ENCODE data around the gene UBA5. TPM values are rescaled to one million over a fixed set of nuclear protein-coding genes. Genes with fewer than 3 reads are reported as not detected.

Gene UBA5
- total RNA-seq, 4 donors from 2014 or later: 56.3 to 74.4 (median 61.5) TPM

DNA sequence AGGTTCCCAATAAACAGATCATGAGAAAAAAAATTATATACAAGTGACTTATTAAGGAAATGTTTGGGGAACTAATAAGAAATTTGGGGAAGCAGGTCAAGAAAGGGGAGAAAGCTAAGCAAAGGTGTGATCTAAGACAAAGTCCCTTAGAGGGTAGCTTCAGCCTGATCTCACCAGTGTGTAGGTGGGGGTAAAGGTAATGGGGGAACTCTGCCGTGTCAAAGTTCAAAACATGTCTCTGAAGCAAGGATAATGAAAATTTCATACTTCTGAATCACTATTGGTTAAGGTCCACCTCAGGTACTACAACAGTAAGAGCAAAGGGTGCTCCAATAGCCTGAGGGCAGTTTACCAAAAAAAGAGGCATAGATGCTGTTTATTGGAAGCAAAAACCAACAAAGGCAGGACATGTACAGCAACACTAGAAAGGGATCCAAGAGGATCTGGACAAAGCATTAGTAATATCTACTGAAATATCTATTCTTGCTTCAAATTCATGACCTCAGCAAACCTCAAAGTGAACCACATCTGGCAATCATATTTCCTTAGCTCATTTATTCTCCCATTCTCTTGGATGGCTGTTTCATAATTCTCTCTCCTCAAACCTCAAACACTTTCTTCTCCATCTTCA lies 7.4 kb upstream of the UBA5 start:
- Histone ChIP-seq H3K9me3 (no peaks in the 10 kb centered on the region), H3K27ac (no peak overlapping the region), H3K4me1 (no peaks in the 10 kb centered on the region), H3K27me3 (no peaks in the 10 kb centered on the region), H3K36me3 (no peaks in the 10 kb centered on the region), H3K4me3 (replicated peaks in 1 of 3) (no peak overlapping the region)
- TF ChIP-seq POLR2A (IDR thresholded peaks at IDR 0.05): no peak
- TF ChIP-seq, protein P1, sequence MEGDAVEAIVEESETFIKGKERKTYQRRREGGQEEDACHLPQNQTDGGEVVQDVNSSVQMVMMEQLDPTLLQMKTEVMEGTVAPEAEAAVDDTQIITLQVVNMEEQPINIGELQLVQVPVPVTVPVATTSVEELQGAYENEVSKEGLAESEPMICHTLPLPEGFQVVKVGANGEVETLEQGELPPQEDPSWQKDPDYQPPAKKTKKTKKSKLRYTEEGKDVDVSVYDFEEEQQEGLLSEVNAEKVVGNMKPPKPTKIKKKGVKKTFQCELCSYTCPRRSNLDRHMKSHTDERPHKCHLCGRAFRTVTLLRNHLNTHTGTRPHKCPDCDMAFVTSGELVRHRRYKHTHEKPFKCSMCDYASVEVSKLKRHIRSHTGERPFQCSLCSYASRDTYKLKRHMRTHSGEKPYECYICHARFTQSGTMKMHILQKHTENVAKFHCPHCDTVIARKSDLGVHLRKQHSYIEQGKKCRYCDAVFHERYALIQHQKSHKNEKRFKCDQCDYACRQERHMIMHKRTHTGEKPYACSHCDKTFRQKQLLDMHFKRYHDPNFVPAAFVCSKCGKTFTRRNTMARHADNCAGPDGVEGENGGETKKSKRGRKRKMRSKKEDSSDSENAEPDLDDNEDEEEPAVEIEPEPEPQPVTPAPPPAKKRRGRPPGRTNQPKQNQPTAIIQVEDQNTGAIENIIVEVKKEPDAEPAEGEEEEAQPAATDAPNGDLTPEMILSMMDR (IDR thresholded peaks at IDR 0.05): no peak
- no peak for DNase-seq
- 92 to 93% methylated on average over 1 of the region's 1 CpG for WGBS, 2 donors
- intact Hi-C loops (cut with DNase I): no loop called here

DNA sequence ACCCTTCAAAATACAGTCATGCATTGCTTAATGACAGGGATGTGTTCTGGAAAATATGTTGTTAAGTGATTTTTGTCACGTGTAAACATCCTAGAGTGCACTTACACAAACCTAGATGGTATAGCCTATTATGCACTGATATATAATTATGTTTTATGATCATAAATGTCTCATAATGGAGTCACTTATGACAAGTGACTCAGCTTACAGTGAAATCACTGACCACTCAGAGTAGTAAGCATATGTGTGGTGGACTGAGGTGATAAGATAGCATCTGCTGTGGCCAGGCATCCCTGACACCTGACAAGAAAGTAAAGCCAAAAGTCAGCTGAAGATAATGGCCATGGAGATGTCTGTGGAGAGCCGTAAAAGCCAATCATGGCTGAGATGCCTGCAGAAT lies 5.9 kb upstream of the UBA5 start:
- WGBS, 2 donors: 92 to 96% methylated on average over 2 of the region's 2 CpGs
- intact Hi-C loops (cut with DNase I): no loop called here

DNA sequence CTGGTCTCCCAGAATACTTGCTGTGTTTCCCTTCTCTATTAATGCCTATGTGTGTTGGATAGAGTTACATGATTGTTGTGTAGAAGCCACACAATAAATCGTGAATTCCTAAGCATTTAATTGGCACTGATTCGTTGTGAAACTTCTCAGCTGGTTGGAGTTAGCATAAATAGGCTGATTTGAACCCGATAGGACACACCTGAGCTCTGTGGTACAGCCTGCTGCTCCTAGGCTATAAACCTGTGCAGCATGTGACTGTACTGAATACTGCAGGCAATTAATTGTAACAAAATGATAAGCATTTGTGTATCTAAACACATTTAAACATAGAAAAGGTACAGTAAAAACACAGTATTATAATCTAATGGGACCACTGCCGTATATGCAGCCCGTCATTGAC lies 5.4 kb upstream of the UBA5 start:
- H3K27me3 ChIP-seq: no peaks in the 10 kb centered on the region
- TF ChIP-seq, protein P1 (IDR thresholded peaks at IDR 0.05): no peak
- TF ChIP-seq POLR2A (IDR thresholded peaks at IDR 0.05): no peak
- no peak for DNase-seq
- H3K4me1 ChIP-seq: peaks cover 0 to 9% of the 10 kb centered on the region in 2 donors
- intact Hi-C loops (cut with DNase I): no loop called here
- H3K27ac ChIP-seq: no peak overlapping the region
- no peaks in the 10 kb centered on the region for H3K36me3 ChIP-seq
- H3K9me3 ChIP-seq: no peaks in the 10 kb centered on the region
- 90 to 92% methylated on average over 5 of the region's 5 CpGs for WGBS, 2 donors
- no peak overlapping the region for H3K4me3 ChIP-seq (replicated peaks in 1 of 3)

More for the DNA sequence above, 5.9 kb upstream of the UBA5 start:
- Histone ChIP-seq H3K4me1 (peaks cover 0 to 9% of the 10 kb centered on the region in 2 donors), H3K4me3 (replicated peaks in 1 of 3) (no peak overlapping the region), H3K36me3 (no peaks in the 10 kb centered on the region), H3K9me3 (no peaks in the 10 kb centered on the region), H3K27me3 (no peaks in the 10 kb centered on the region), H3K27ac (no peak overlapping the region)
- no peak for DNase-seq
- TF ChIP-seq, protein P1 (IDR thresholded peaks at IDR 0.05): no peak
- TF ChIP-seq POLR2A (IDR thresholded peaks at IDR 0.05): no peak

DNA sequence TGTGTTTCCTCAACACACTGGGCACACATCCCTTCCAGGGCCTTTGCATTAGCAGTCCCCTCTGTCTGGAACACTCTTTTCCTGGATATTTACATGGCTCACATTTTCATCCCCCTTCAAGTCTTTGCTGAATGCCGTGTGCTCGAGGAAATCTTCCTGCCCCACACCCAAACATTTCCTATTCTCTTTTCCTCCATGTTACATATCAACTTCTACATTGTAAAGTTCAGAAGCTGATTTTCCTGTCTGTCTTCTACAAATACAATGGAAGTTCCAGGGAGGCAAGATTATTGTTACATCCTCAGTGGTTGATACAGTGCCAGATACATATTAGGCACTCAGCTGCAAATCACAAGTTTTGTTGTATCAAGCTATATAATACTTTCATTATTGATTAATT lies 4.7 kb upstream of the UBA5 start:
- intact Hi-C loops (cut with DNase I): no loop called here
- 78 to 80% methylated on average over 2 of the region's 2 CpGs for WGBS, 2 donors
- DNase-seq: no peak

More for the DNA sequence above, 4.7 kb upstream of the UBA5 start:
- no peak overlapping the region for H3K27ac ChIP-seq
- H3K9me3 ChIP-seq: no peaks in the 10 kb centered on the region
- H3K27me3 ChIP-seq: no peaks in the 10 kb centered on the region
- peaks cover 0 to 9% of the 10 kb centered on the region in 2 donors for H3K4me1 ChIP-seq
- H3K36me3 ChIP-seq: no peaks in the 10 kb centered on the region
- TF ChIP-seq, protein P1 (IDR thresholded peaks at IDR 0.05): no peak
- TF ChIP-seq POLR2A (IDR thresholded peaks at IDR 0.05): no peak
- H3K4me3 ChIP-seq (replicated peaks in 1 of 3): no peak overlapping the region

All from thyroid gland (tissue), 4 donors.